ENCODE measurements around the gene LAP3. TPM values are rescaled to one million over a fixed set of nuclear protein-coding genes. Genes with fewer than 3 reads are reported as not detected.

LAP3 gene
- total RNA-seq, 2 experiments from 2014 or later, result 101 to 111 TPM

GRCh38 chr4:17531538-17532285, 45.3 kb upstream of the LAP3 start:
- Histone ChIP-seq H3K36me3 (ENCODE audit: insufficient read depth, low read length) (no peaks in the 10 kb centered on the region), H3K79me2 (ENCODE audit: insufficient read depth, low read depth, low read length) (no peaks in the 10 kb centered on the region), H3K4me1 (ENCODE audit: insufficient read depth, low read length, poor library complexity, severe bottlenecking) (no peaks in the 10 kb centered on the region), H3K4me3 (ENCODE audit: low read depth, low read length, poor library complexity, severe bottlenecking) (no peak overlapping the region), H3K27ac (ENCODE audit: low read depth, low read length, poor library complexity, severe bottlenecking) (no peak overlapping the region), H2AFZ (ENCODE audit: low read length) (no peak overlapping the region), H3K9me3 (ENCODE audit: low read length) (0 out of 2 replicates have a peak, but pooled peaks cover 6% of the 10 kb centered on the region), H3K9me2 (ENCODE audit: insufficient read depth, low read length) (no peaks in the 10 kb centered on the region), H4K20me1 (ENCODE audit: insufficient read depth, low read length) (no peaks in the 10 kb centered on the region), H3K4me2 (ENCODE audit: low read length) (no peak overlapping the region)
- POLR2A ChIA-PET, result no interaction called here
- no peak for DNase-seq (ENCODE audit: low spot score)
- TF ChIP-seq EZH2phosphoT487 (IDR thresholded peaks at IDR 0.05; ENCODE audit: borderline replicate concordance, low read depth, low read length), result no peak
- no peak for TF ChIP-seq CTCF (conservative IDR thresholded peaks at IDR 0.05; ENCODE audit: low read length)
- CTCF ChIA-PET (ENCODE audit: unreplicated experiment), result no interaction called here
- intact Hi-C loops (cut with micrococcal nuclease; ENCODE audit: unreplicated experiment), result no loop called here
- no TSS peak for BruUV-seq (replicated peaks)

- ChIA-PET CTCF (ENCODE audit: unreplicated experiment) (no interaction called here), POLR2A (interaction anchor here (0.7 to 1.5 kb wide), 2 partner anchors 14 to 982 kb away, joined by 3 to 5 read pairs; no protein-coding TSS in a partner anchor)
- H3K4me1 ChIP-seq (ENCODE audit: insufficient read depth, low read length, poor library complexity, severe bottlenecking), result no peaks in the 10 kb centered on the region
- no peak overlapping the region for H2AFZ ChIP-seq (ENCODE audit: low read length)
- no peak overlapping the region for H3K27ac ChIP-seq (ENCODE audit: low read depth, low read length, poor library complexity, severe bottlenecking)
- no TSS peak for BruUV-seq (replicated peaks)
- H4K20me1 ChIP-seq (ENCODE audit: insufficient read depth, low read length), result no peaks in the 10 kb centered on the region
- H3K4me3 ChIP-seq (ENCODE audit: low read depth, low read length, poor library complexity, severe bottlenecking), result no peak overlapping the region
- intact Hi-C loops (cut with micrococcal nuclease; ENCODE audit: unreplicated experiment), result no loop called here
- no peaks in the 10 kb centered on the region for H3K9me2 ChIP-seq (ENCODE audit: insufficient read depth, low read length)
- TF ChIP-seq CTCF (conservative IDR thresholded peaks at IDR 0.05; ENCODE audit: low read length) (no peak), EZH2phosphoT487 (IDR thresholded peaks at IDR 0.05; ENCODE audit: borderline replicate concordance, low read depth, low read length) (no peak)
- H3K4me2 ChIP-seq (ENCODE audit: low read length), result no peak overlapping the region
- no peak for DNase-seq (ENCODE audit: low spot score)
- H3K79me2 ChIP-seq (ENCODE audit: insufficient read depth, low read depth, low read length), result no peaks in the 10 kb centered on the region
- 0 out of 2 replicates have a peak, but pooled peaks cover 6% of the 10 kb centered on the region for H3K9me3 ChIP-seq (ENCODE audit: low read length)
- H3K36me3 ChIP-seq (ENCODE audit: insufficient read depth, low read length), result no peaks in the 10 kb centered on the region
Observed at GRCh38 chr4:17534705-17535104, 42.3 kb upstream of the LAP3 start.

- Histone ChIP-seq H3K27ac (ENCODE audit: low read depth, low read length, poor library complexity, severe bottlenecking) (no peak overlapping the region), H3K79me2 (ENCODE audit: insufficient read depth, low read depth, low read length) (no peaks in the 10 kb centered on the region), H3K4me2 (ENCODE audit: low read length) (no peak overlapping the region), H3K9me3 (ENCODE audit: low read length) (0 out of 2 replicates have a peak, but pooled peaks cover 6% of the 10 kb centered on the region), H2AFZ (ENCODE audit: low read length) (no peak overlapping the region), H3K4me1 (ENCODE audit: insufficient read depth, low read length, poor library complexity, severe bottlenecking) (no peaks in the 10 kb centered on the region), H4K20me1 (ENCODE audit: insufficient read depth, low read length) (no peaks in the 10 kb centered on the region), H3K36me3 (ENCODE audit: insufficient read depth, low read length) (no peaks in the 10 kb centered on the region), H3K4me3 (ENCODE audit: low read depth, low read length, poor library complexity, severe bottlenecking) (no peak overlapping the region), H3K9me2 (ENCODE audit: insufficient read depth, low read length) (no peaks in the 10 kb centered on the region)
- DNase-seq (ENCODE audit: low spot score), result no peak
- intact Hi-C loops (cut with micrococcal nuclease; ENCODE audit: unreplicated experiment), result no loop called here
- BruUV-seq (replicated peaks), result no TSS peak
- ChIA-PET CTCF (ENCODE audit: unreplicated experiment) (interaction anchor here (0.6 kb wide), 1 partner anchor 20 kb away, joined by 3 read pairs; no protein-coding TSS in a partner anchor), POLR2A (interaction anchor here (0.7 to 1.5 kb wide), 2 partner anchors 13 to 982 kb away, joined by 3 to 5 read pairs; no protein-coding TSS in a partner anchor)
- no peak for TF ChIP-seq CTCF (conservative IDR thresholded peaks at IDR 0.05; ENCODE audit: low read length)
- no peak for TF ChIP-seq EZH2phosphoT487 (IDR thresholded peaks at IDR 0.05; ENCODE audit: borderline replicate concordance, low read depth, low read length)
Observed at GRCh38 chr4:17535242-17535641, 41.8 kb upstream of the LAP3 start.
